ENCODE measurements around the gene WDR5.

WDR5 gene

GRCh38 chr9:134146774-134147493, 11.1 kb downstream of the WDR5 start:
- in situ Hi-C loops (cut with HindIII; ENCODE audit: low pct_ligation_motif_present, low sequenced_read_pairs) = no loop called here
- no peak overlapping the region for H3K4me3 ChIP-seq (ENCODE audit: low read depth, low read length)
- no peak overlapping the region for H3K27ac ChIP-seq
- H3K36me3 ChIP-seq (replicated peaks) = peaks cover 59% of the 10 kb centered on the region
- H3K27me3 ChIP-seq (replicated peaks) = no peaks in the 10 kb centered on the region
- TF ChIP-seq, protein P1, sequence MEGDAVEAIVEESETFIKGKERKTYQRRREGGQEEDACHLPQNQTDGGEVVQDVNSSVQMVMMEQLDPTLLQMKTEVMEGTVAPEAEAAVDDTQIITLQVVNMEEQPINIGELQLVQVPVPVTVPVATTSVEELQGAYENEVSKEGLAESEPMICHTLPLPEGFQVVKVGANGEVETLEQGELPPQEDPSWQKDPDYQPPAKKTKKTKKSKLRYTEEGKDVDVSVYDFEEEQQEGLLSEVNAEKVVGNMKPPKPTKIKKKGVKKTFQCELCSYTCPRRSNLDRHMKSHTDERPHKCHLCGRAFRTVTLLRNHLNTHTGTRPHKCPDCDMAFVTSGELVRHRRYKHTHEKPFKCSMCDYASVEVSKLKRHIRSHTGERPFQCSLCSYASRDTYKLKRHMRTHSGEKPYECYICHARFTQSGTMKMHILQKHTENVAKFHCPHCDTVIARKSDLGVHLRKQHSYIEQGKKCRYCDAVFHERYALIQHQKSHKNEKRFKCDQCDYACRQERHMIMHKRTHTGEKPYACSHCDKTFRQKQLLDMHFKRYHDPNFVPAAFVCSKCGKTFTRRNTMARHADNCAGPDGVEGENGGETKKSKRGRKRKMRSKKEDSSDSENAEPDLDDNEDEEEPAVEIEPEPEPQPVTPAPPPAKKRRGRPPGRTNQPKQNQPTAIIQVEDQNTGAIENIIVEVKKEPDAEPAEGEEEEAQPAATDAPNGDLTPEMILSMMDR (IDR thresholded peaks at IDR 0.05; ENCODE audit: low read depth, low read length, missing control alignments) = no peak
- DNase-seq = no peak

DNA sequence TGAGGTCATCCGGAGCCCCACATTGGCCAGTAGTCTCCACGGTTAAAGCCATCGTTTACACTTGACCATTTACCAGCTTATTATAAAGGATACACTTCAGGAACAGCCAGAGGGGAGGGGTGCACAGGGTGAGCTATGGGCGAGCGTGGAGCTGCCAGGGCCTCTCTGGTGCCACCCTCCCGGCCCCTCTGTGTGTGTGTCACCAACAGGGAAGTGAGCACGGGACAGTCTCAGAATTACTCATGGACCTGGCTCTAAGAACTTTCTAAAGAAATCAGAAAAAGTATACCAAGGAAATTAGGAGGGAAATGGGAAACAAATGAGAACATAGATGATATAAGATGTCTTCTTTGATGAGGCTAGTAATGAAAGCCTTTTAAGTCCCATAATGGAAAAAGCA, 13.5 kb downstream of the WDR5 start:
- H3K27me3 ChIP-seq (replicated peaks) = no peaks in the 10 kb centered on the region
- TF ChIP-seq, protein P1 (IDR thresholded peaks at IDR 0.05; ENCODE audit: low read depth, low read length, missing control alignments) = no peak
- H3K27ac ChIP-seq = no peak overlapping the region
- no peak for DNase-seq
- no peak overlapping the region for H3K4me3 ChIP-seq (ENCODE audit: low read depth, low read length)
- in situ Hi-C loops (cut with HindIII; ENCODE audit: low pct_ligation_motif_present, low sequenced_read_pairs) = no loop called here
- peaks cover 64% of the 10 kb centered on the region for H3K36me3 ChIP-seq (replicated peaks)

- in situ Hi-C loops (cut with HindIII; ENCODE audit: low pct_ligation_motif_present, low sequenced_read_pairs) = no loop called here
- no peak overlapping the region for H3K4me3 ChIP-seq (ENCODE audit: low read depth, low read length)
- H3K27me3 ChIP-seq (replicated peaks) = no peaks in the 10 kb centered on the region
- peak; percentile 35 for DNase-seq
- TF ChIP-seq, protein P1 (IDR thresholded peaks at IDR 0.05; ENCODE audit: low read depth, low read length, missing control alignments) = no peak
- H3K27ac ChIP-seq = peak overlapping the region; percentile 59
- H3K36me3 ChIP-seq (replicated peaks) = peaks cover 66% of the 10 kb centered on the region
These were observed 14.8 kb downstream of the WDR5 start for GRCh38 chr9:134150557-134151214.

- no peak for DNase-seq
- Histone ChIP-seq H3K4me3 (ENCODE audit: low read depth, low read length) (no peak overlapping the region), H3K27me3 (replicated peaks) (no peaks in the 10 kb centered on the region), H3K36me3 (replicated peaks) (peaks cover 72% of the 10 kb centered on the region), H3K27ac (no peak overlapping the region)
- in situ Hi-C loops (cut with HindIII; ENCODE audit: low pct_ligation_motif_present, low sequenced_read_pairs) = no loop called here
- TF ChIP-seq, protein P1 (IDR thresholded peaks at IDR 0.05; ENCODE audit: low read depth, low read length, missing control alignments) = no peak
These were observed 16.2 kb downstream of the WDR5 start for GRCh38 chr9:134152022-134152448.

DNA sequence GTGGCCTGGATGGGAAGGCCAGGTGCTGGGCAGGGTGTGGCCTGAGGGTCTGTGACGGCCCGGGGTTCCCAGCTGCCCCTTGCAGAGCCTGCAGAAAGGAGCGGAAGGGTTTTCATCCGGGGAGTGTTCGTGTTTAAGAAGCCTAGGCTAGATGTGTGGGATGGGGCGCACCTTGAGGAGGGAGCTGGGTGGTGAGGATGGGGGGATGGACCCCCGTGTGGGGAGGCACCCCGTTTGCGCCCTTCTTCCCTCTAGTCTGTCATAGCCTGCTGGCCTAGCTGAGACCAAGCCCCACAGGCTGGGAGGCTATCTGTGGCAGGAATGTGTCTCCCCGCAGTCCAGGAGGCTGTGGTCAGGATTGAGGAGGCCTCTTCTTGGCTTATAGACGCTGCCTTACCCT, 16.6 kb downstream of the WDR5 start:
- H3K36me3 ChIP-seq (replicated peaks) = peaks cover 73% of the 10 kb centered on the region
- H3K27me3 ChIP-seq (replicated peaks) = no peaks in the 10 kb centered on the region
- no peak for DNase-seq
- TF ChIP-seq, protein P1 (IDR thresholded peaks at IDR 0.05; ENCODE audit: low read depth, low read length, missing control alignments) = no peak
- in situ Hi-C loops (cut with HindIII; ENCODE audit: low pct_ligation_motif_present, low sequenced_read_pairs) = no loop called here
- no peak overlapping the region for H3K4me3 ChIP-seq (ENCODE audit: low read depth, low read length)
- H3K27ac ChIP-seq = no peak overlapping the region

All from brain microvascular endothelial cell (primary cell).